ENCODE measurements around the gene STON1.
A peak's percentile ranks its signal among the peaks of the same experiment; 100 is the strongest.

The STON1 gene

DNA sequence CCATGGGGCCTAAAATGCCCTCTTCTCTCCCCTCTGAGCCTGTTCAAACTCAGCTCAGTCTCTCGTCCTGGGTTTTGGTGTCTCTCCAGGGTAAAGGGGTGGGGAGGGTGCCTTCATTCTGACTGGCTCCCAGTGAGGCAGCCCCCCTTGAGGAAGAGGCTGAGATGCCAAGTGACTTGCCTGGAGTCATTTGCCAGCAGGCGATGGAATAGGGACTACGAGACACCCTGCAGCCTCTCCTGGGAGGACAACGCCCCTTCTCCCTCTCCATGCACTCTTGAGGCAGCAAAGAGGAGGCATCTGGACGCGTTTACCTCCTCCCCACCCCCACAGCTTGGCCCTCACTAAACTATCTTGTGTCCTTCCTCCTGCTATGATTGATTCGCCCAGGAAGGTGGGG lies 760 bp upstream of the STON1 start:
- H3K27ac ChIP-seq: peak overlapping the region; percentile 96; the same call in 1 of the 2 replicates
- TF ChIP-seq, protein P1, sequence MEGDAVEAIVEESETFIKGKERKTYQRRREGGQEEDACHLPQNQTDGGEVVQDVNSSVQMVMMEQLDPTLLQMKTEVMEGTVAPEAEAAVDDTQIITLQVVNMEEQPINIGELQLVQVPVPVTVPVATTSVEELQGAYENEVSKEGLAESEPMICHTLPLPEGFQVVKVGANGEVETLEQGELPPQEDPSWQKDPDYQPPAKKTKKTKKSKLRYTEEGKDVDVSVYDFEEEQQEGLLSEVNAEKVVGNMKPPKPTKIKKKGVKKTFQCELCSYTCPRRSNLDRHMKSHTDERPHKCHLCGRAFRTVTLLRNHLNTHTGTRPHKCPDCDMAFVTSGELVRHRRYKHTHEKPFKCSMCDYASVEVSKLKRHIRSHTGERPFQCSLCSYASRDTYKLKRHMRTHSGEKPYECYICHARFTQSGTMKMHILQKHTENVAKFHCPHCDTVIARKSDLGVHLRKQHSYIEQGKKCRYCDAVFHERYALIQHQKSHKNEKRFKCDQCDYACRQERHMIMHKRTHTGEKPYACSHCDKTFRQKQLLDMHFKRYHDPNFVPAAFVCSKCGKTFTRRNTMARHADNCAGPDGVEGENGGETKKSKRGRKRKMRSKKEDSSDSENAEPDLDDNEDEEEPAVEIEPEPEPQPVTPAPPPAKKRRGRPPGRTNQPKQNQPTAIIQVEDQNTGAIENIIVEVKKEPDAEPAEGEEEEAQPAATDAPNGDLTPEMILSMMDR (conservative IDR thresholded peaks at IDR 0.05): no peak

DNA sequence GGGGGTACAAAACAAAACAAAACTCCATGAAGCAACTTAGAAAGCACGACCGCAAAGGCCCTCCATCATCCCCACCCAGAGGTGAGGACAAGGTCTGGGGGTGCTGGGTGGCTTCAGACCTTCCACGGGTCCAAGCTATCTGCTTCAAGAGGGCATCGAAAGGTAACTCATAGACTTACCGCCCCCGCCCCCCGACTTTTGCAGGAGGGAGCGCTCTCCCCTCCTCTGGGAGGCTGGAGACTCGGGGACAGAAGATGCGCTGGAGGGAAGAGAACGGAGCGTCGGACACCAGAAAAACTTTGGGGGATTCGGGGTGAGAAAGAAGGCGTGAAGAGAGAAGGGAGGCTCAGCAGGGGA lies 300 bp upstream of the STON1 start:
- TF ChIP-seq, protein P1 (conservative IDR thresholded peaks at IDR 0.05): no peak
- H3K27ac ChIP-seq: peak overlapping the region; percentile 96

DNA sequence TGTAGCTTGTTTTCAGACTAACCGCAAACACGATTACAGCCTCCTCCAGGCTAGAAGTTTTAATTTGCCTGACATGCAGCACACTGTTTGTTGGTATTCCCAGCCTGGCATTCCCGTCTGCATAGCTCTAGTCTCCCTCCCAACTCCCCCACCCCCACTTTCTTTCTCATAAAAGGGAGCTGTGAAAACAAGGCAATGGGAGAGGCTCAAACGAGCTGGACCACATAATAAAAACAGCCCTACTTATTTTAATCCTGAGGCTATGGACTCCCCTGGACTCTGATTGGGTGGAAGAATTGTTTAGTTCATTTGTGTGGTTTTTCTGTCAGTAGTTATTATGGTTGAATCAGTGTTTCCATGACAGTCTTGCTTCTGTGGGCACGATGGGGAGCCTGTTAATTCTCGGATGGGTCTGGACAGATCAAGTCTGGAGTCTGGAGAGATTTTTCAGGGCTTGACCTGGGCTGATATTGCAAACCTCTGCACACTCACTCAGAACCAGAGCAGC lies 1.2 kb downstream of the STON1 start:
- peak overlapping the region; percentile 96 for H3K27ac ChIP-seq
- TF ChIP-seq, protein P1 (conservative IDR thresholded peaks at IDR 0.05): no peak

DNA sequence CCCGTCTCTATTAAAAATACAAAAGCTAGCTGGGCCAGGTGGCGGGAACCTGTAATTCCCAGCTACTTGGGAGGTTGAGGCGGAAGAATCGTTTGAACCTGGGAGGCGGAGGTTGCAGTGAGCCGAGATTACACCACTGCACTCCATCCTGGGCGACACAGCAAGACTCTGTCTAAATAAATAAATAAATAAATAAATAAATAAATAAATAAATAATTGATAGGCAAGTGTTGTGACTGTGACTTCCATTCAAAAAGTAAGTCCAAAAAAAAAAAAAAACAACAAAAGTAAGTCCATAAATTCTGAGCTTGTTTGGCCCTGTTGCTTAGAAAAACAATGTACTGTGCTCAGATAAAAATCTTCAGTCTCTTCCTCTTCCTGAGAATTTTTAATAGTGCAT lies 2.2 kb downstream of the STON1 start:
- peak overlapping the region; percentile 96 for H3K27ac ChIP-seq
- TF ChIP-seq, protein P1 (conservative IDR thresholded peaks at IDR 0.05): no peak

DNA sequence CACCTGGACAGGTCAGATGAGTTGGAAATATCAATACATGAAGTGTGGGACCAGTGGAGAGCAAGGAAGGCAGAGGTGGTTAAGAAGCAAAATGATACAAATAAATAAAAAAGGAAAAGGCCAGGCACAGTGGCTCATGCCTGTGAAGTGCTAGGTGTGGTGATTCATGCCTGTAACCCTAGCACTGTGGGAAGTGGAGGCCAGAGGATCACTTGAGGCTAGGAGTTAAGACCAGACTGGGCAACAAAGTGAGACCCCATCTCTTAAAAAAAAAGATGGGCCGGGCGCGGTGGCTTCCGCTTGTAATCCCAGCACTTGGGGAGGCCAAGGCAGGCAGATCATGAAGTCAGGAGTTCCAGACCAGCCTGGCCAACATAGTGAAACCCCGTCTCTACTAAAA lies 2.9 kb downstream of the STON1 start:
- peak overlapping the region; percentile 96 for H3K27ac ChIP-seq
- TF ChIP-seq, protein P1 (conservative IDR thresholded peaks at IDR 0.05): no peak

DNA sequence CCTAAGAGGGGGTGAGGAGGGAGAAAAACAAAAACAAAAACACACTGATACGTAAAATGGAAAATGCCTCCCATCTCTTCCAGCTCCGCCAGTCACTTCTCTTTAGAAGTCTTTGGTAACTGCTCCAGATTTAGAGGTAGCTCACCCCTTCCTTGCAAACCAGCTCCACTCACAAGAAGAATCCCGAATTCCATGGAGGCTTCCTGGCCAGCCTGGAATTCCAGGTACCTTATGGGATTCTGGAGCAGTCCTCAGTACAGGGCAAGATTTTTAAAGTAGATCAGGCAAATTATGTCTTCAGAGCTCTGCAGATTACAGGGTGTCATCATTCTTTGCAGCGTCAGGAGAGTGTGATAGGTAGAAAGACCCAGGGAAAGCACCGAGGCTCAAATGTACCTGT lies 4.8 kb downstream of the STON1 start:
- TF ChIP-seq, protein P1 (conservative IDR thresholded peaks at IDR 0.05): no peak
- H3K27ac ChIP-seq: no peak overlapping the region

DNA sequence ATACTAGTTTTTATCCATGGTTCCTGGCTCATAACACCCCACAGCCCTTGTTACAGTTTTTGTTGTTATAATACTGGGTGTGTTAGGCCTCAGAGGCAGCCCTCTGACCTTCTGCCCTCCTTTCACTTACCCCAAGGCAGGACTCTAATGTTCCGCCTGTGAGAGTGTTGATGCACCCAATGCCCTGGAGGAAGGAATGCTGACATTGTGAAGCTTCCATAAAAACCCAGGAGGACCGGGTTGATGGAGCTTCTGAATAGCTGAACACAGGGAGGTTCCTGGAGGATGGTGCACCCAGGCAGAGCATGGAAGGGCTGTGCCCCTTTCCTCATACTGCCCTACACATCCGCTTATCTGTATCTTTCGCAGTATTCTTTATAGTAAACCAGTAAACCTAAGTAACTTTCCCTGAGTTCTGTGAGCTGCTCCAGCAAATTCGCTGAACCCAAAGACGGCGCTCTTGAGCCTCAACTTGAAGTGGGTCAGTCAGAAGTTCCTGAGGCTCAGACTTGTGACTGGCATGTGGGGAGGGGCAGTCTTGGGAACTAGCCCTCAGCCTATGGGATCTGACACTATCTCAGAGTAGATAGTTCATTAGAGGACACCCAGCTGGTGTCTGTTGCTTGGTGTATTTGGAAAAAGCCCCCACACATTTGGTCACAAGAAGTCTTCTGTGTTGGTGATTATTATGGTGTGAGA lies 10.4 kb downstream of the STON1 start:
- no peak overlapping the region for H3K27ac ChIP-seq
- TF ChIP-seq, protein P1 (conservative IDR thresholded peaks at IDR 0.05): no peak
